Neural crest cell (in vitro differentiated cells): ENCODE measurements around the gene PDCD4. TPM values are rescaled to one million over a fixed set of nuclear protein-coding genes. Genes with fewer than 3 reads are reported as not detected.
A peak's percentile ranks its signal among the peaks of the same experiment; 100 is the strongest.

Experiments
- DNase-seq: peaks from one replicate; pipeline ENCODE4 v3.0.0; 2021; ENCODE audit warnings: low read depth, mixed read lengths, low spot score
- H3K27ac Mint-ChIP-seq: one replicate; pipeline ENCODE4 v1.8.0; 2021; ENCODE audit warnings: mild to moderate bottlenecking, mixed read lengths; ENCODE audit not compliant: unreplicated experiment
- H3K27me3 Mint-ChIP-seq: 2 replicates; pipeline ENCODE4 v1.8.0; 2021; ENCODE audit warnings: low read depth, mild to moderate bottlenecking, mixed read lengths
- H3K36me3 Mint-ChIP-seq: 2 replicates; pipeline ENCODE4 v1.8.0; 2021; ENCODE audit warnings: low read depth, mild to moderate bottlenecking, mixed read lengths
- H3K4me1 Mint-ChIP-seq: 2 replicates; pipeline ENCODE4 v1.8.0; 2021; ENCODE audit warnings: mixed read lengths
- H3K4me3 Mint-ChIP-seq: one replicate; pipeline ENCODE4 v1.8.0; 2021; ENCODE audit warnings: mild to moderate bottlenecking, mixed read lengths
- H3K9me3 Mint-ChIP-seq: 2 replicates; pipeline ENCODE4 v1.8.0; 2021; ENCODE audit warnings: mixed read lengths
- CTCF ChIP-seq: fragments of 200-600 bp; sonication (generic); conservative IDR thresholded peaks from 2 replicates; pipeline ENCODE4 v1.5.0; 2021; ENCODE audit warnings: antibody characterized with exemption, mild to moderate bottlenecking
- total RNA-seq: library from RNA; stranded (reverse); gene quantifications from 2 replicates; pipeline ENCODE4 v1.2.1, GENCODE V29; 2021

PDCD4 gene
- total RNA-seq, 1 donor from 2014 or later: 37.8 TPM

- H3K9me3 Mint-ChIP-seq: no peaks in the 10 kb centered on the region
- no peaks in the 10 kb centered on the region for H3K4me1 Mint-ChIP-seq
- H3K27ac Mint-ChIP-seq: no peak overlapping the region
- DNase-seq: no peak
- no peak overlapping the region for H3K4me3 Mint-ChIP-seq
- TF ChIP-seq CTCF: no peak
- no peaks in the 10 kb centered on the region for H3K27me3 Mint-ChIP-seq
- no peaks in the 10 kb centered on the region for H3K36me3 Mint-ChIP-seq
These were observed 15.8 kb downstream of the PDCD4 start for GRCh38 chr10:110887560-110887959.

- no peak overlapping the region for H3K4me3 Mint-ChIP-seq
- H3K27me3 Mint-ChIP-seq: no peaks in the 10 kb centered on the region
- no peak for TF ChIP-seq CTCF
- no peaks in the 10 kb centered on the region for H3K9me3 Mint-ChIP-seq
- no peaks in the 10 kb centered on the region for H3K36me3 Mint-ChIP-seq
- no peaks in the 10 kb centered on the region for H3K4me1 Mint-ChIP-seq
- DNase-seq: no peak
- no peak overlapping the region for H3K27ac Mint-ChIP-seq
These were observed 21.0 kb downstream of the PDCD4 start for GRCh38 chr10:110892602-110893288.

DNA sequence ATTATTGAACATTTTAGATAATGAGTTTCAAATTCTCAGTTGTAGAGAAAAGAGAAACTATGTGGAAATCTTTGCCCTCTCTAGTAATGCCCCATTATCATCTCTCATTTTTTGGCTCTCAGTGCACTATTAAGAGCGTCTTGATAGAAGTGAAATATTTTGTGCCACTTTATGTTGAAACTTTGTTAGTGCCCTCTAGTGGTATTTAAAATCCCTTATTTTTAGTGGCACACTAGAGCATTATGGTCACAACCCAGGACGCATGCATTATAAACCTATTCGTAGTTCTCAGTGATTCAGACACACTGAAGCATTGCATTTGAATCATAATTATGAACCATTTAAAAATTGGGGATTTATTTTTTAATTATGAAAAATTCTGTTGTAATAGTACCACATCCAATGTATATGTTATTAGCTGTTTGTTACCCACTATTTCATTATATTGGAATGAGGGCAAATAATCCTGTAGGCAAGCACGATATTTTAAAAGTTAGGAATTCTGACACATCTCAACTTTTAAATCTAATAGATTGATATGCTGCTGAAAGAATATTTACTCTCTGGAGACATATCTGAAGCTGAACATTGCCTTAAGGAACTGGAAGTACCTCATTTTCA is 21.9 kb downstream of the PDCD4 start:
- peak; percentile 75 for TF ChIP-seq CTCF
- H3K36me3 Mint-ChIP-seq: no peaks in the 10 kb centered on the region
- H3K4me3 Mint-ChIP-seq: no peak overlapping the region
- no peaks in the 10 kb centered on the region for H3K9me3 Mint-ChIP-seq
- no peaks in the 10 kb centered on the region for H3K27me3 Mint-ChIP-seq
- H3K27ac Mint-ChIP-seq: no peak overlapping the region
- DNase-seq: no peak
- H3K4me1 Mint-ChIP-seq: no peaks in the 10 kb centered on the region

- no peaks in the 10 kb centered on the region for H3K9me3 Mint-ChIP-seq
- no peaks in the 10 kb centered on the region for H3K4me1 Mint-ChIP-seq
- no peak overlapping the region for H3K27ac Mint-ChIP-seq
- H3K4me3 Mint-ChIP-seq: no peak overlapping the region
- no peak for DNase-seq
- H3K27me3 Mint-ChIP-seq: no peaks in the 10 kb centered on the region
- peaks cover 3% of the 10 kb centered on the region for H3K36me3 Mint-ChIP-seq
- no peak for TF ChIP-seq CTCF
These were observed 25.5 kb downstream of the PDCD4 start for GRCh38 chr10:110897184-110897583.

DNA sequence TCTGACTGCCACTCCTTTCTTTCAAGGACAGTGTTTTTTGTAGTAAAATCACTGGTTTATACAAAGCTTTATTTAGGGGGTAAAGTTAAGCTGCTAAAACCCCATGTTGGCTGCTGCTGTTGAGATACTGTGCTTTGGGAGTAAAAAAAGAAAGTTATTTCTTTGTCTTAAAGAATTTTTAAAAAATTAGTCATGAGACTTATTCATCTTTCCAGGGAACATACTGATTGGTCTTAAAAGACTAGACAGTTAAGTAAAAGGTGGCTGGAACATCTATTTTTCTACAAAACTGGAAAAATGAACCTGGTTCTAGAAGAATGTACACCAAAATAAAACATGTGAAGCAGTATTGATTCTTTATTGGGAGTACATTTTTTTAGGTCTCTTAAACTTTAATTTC is 26.7 kb downstream of the PDCD4 start:
- H3K27me3 Mint-ChIP-seq: no peaks in the 10 kb centered on the region
- H3K27ac Mint-ChIP-seq: no peak overlapping the region
- no peaks in the 10 kb centered on the region for H3K9me3 Mint-ChIP-seq
- no peak for DNase-seq
- H3K36me3 Mint-ChIP-seq: peaks cover 3% of the 10 kb centered on the region
- no peak for TF ChIP-seq CTCF
- no peaks in the 10 kb centered on the region for H3K4me1 Mint-ChIP-seq
- no peak overlapping the region for H3K4me3 Mint-ChIP-seq
